ENCODE measurements around the gene MCTP2.

MCTP2 gene

DNA sequence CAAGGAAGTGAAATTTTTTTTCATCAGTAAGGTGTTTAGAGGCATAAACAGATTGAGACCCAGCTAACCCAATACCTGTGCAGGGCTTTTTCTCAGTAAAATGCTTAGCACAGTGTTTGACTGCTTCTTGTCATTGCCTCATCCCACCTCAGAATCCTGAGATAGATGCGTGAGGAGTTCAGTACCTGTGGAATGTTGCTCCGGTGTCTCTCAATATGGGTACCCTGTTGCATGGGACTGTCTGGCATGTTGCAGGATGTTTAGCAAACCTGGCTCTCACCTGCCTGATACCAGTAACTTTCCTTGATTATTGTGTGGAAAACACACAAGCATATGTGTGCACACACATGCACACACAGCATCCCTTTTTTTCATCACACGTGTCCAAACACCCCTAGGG is 128.4 kb downstream of the MCTP2 start:
- Histone ChIP-seq H3K27me3 (ENCODE audit: low read length) (no peaks in the 10 kb centered on the region), H3K4me2 (ENCODE audit: low read depth, low read length, poor library complexity, severe bottlenecking) (no peak overlapping the region), H3K27ac (ENCODE audit: low read depth, low read length) (no peak overlapping the region), H3K9ac (ENCODE audit: low read length) (no peak overlapping the region), H3K9me3 (ENCODE audit: insufficient read depth, low read length) (no peaks in the 10 kb centered on the region), H4K20me1 (ENCODE audit: low read depth, low read length) (no peaks in the 10 kb centered on the region; the same call in 1 of the 2 replicates), H3K9me2 (replicated peaks; ENCODE audit: insufficient read depth, low read length) (no peaks in the 10 kb centered on the region), H3K36me3 (ENCODE audit: low read length) (peaks cover 40% of the 10 kb centered on the region), H3F3A (ENCODE audit: insufficient read depth) (peaks cover 8% of the 10 kb centered on the region; the same call in 1 of the 2 replicates), H3K4me3 (ENCODE audit: insufficient read depth, low read length, poor library complexity, severe bottlenecking) (no peak overlapping the region), H3K79me2 (ENCODE audit: insufficient read depth, low read length) (no peaks in the 10 kb centered on the region), H2AFZ (ENCODE audit: low read depth, low read length, severe bottlenecking) (no peak overlapping the region)
- TF ChIP-seq EZH2phosphoT487 (conservative IDR thresholded peaks at IDR 0.05; ENCODE audit: low read length) = no peak
- TF ChIP-seq, protein P1, sequence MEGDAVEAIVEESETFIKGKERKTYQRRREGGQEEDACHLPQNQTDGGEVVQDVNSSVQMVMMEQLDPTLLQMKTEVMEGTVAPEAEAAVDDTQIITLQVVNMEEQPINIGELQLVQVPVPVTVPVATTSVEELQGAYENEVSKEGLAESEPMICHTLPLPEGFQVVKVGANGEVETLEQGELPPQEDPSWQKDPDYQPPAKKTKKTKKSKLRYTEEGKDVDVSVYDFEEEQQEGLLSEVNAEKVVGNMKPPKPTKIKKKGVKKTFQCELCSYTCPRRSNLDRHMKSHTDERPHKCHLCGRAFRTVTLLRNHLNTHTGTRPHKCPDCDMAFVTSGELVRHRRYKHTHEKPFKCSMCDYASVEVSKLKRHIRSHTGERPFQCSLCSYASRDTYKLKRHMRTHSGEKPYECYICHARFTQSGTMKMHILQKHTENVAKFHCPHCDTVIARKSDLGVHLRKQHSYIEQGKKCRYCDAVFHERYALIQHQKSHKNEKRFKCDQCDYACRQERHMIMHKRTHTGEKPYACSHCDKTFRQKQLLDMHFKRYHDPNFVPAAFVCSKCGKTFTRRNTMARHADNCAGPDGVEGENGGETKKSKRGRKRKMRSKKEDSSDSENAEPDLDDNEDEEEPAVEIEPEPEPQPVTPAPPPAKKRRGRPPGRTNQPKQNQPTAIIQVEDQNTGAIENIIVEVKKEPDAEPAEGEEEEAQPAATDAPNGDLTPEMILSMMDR (IDR thresholded peaks at IDR 0.05; ENCODE audit: insufficient read depth, low read length, poor library complexity, severe bottlenecking) = no peak

DNA sequence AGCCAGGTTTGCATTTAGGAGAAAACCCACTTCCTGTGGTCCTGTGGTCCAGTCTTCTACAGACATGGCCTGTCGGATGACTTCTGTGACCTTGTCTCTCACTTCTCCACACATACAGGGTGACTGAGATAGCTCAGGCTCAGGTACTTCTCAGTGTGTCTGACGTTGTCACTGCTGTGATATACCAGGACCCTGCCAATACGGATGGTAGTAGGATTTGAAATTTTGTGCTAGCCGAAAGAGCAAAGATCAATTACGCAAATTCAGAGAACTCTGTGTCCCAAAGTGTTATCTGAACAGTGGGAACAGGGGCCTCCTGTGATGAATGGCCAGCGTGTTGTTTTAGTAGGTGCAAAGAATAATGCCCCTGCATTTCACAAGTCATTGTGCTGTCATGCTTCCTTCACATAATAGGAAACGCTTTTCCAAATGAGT is 128.9 kb downstream of the MCTP2 start:
- H4K20me1 ChIP-seq (ENCODE audit: low read depth, low read length) = no peaks in the 10 kb centered on the region; the same call in 1 of the 2 replicates
- TF ChIP-seq, protein P1 (IDR thresholded peaks at IDR 0.05; ENCODE audit: insufficient read depth, low read length, poor library complexity, severe bottlenecking) = no peak
- no peak for TF ChIP-seq EZH2phosphoT487 (conservative IDR thresholded peaks at IDR 0.05; ENCODE audit: low read length)
- no peaks in the 10 kb centered on the region for H3K9me2 ChIP-seq (replicated peaks; ENCODE audit: insufficient read depth, low read length)
- H3K36me3 ChIP-seq (ENCODE audit: low read length) = peaks cover 40% of the 10 kb centered on the region
- H3K79me2 ChIP-seq (ENCODE audit: insufficient read depth, low read length) = no peaks in the 10 kb centered on the region
- H3K9me3 ChIP-seq (ENCODE audit: insufficient read depth, low read length) = no peaks in the 10 kb centered on the region
- no peak overlapping the region for H2AFZ ChIP-seq (ENCODE audit: low read depth, low read length, severe bottlenecking)
- peaks cover 8% of the 10 kb centered on the region; the same call in 1 of the 2 replicates for H3F3A ChIP-seq (ENCODE audit: insufficient read depth)
- H3K27ac ChIP-seq (ENCODE audit: low read depth, low read length) = no peak overlapping the region
- no peak overlapping the region for H3K4me2 ChIP-seq (ENCODE audit: low read depth, low read length, poor library complexity, severe bottlenecking)
- H3K9ac ChIP-seq (ENCODE audit: low read length) = no peak overlapping the region
- no peaks in the 10 kb centered on the region for H3K27me3 ChIP-seq (ENCODE audit: low read length)
- no peak overlapping the region for H3K4me3 ChIP-seq (ENCODE audit: insufficient read depth, low read length, poor library complexity, severe bottlenecking)

DNA sequence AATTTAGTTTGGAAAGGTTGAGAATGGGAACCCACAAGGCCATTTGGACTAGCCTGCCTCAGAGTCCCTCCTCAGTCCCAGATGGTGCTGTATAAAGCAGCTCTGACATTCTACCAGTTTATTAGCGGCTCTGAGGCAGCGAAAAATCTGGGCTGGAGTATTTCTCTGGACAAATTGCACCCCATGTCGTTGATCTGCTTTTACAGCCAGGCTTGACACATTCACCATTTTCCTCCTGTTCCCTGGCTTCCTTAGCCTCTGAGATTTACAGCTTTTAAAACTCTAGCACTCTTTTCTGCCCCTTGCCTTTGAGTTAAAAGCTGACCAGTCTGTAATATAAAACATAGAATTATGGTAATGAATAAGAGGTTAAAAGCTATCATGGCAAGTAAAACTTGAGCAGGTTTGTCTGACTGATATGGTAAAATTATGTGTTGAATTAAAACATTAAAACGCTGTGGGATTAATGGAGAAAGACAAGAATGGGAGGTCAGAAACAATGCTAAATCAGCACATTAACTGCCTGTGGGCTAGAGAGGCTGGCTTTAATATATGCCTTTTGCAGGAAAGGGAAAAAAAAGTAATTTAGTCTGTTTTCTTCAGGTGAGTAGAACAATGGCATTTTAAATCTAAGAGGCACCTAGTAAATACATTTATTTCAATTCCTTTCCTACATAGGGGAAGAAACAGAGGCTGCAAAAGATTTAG is 131.2 kb downstream of the MCTP2 start:
- Histone ChIP-seq H3K9me2 (replicated peaks; ENCODE audit: insufficient read depth, low read length) (no peaks in the 10 kb centered on the region), H2AFZ (ENCODE audit: low read depth, low read length, severe bottlenecking) (no peak overlapping the region), H3K9me3 (ENCODE audit: insufficient read depth, low read length) (no peaks in the 10 kb centered on the region), H3K27me3 (ENCODE audit: low read length) (no peaks in the 10 kb centered on the region), H3K9ac (ENCODE audit: low read length) (no peak overlapping the region), H3K79me2 (ENCODE audit: insufficient read depth, low read length) (no peaks in the 10 kb centered on the region), H3K4me2 (ENCODE audit: low read depth, low read length, poor library complexity, severe bottlenecking) (no peak overlapping the region), H3F3A (ENCODE audit: insufficient read depth) (no peaks in the 10 kb centered on the region), H3K36me3 (ENCODE audit: low read length) (peaks cover 25% of the 10 kb centered on the region), H3K27ac (ENCODE audit: low read depth, low read length) (no peak overlapping the region), H4K20me1 (ENCODE audit: low read depth, low read length) (no peaks in the 10 kb centered on the region; the same call in 1 of the 2 replicates), H3K4me3 (ENCODE audit: insufficient read depth, low read length, poor library complexity, severe bottlenecking) (no peak overlapping the region)
- TF ChIP-seq EZH2phosphoT487 (conservative IDR thresholded peaks at IDR 0.05; ENCODE audit: low read length) = no peak
- TF ChIP-seq, protein P1 (IDR thresholded peaks at IDR 0.05; ENCODE audit: insufficient read depth, low read length, poor library complexity, severe bottlenecking) = no peak
